Measurements from ENCODE around the gene CAMTA1.
"Not testable (repeated sequence)": the region's sequence is repeated elsewhere in the genome, so short reads cannot be mapped to it uniquely, and the experiment has no call there.

The CAMTA1 gene

DNA sequence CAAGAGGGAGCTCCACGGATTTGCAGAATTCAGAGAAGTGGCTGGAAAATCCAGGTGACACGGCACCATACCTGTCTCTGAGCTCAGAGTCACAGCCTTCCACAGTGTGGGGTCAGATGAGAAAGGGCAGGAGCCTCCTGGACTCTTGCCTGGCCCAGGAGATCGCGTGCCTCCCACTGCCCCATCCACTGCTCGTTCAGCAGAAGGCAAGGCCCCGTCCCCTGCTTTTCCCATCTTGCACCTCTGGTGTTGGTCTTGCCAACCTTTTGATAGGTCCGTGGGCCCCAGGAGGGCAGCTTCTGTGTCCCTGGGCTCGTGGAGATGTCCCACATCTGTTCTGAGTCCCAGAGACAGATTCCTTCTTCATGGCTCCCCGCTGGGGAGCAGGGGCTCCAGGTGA, 902.2 kb downstream of the CAMTA1 start:
- H3K4me3 Mint-ChIP-seq, result no peak overlapping the region
- no peaks in the 10 kb centered on the region for H3K36me3 Mint-ChIP-seq (ENCODE audit: low read depth)
- peaks cover 12% of the 10 kb centered on the region for H3K27me3 Mint-ChIP-seq
- no peak overlapping the region for H3K27ac Mint-ChIP-seq
- no peaks in the 10 kb centered on the region for H3K4me1 Mint-ChIP-seq (ENCODE audit: low read depth)
- intact Hi-C loops (cut with micrococcal nuclease), result no loop called here
- peaks cover 14% of the 10 kb centered on the region for H3K9me3 Mint-ChIP-seq

- no peaks in the 10 kb centered on the region for H3K4me1 Mint-ChIP-seq (ENCODE audit: low read depth)
These were observed 903.4 kb downstream of the CAMTA1 start for GRCh38 chr1:7688659-7689058.

DNA sequence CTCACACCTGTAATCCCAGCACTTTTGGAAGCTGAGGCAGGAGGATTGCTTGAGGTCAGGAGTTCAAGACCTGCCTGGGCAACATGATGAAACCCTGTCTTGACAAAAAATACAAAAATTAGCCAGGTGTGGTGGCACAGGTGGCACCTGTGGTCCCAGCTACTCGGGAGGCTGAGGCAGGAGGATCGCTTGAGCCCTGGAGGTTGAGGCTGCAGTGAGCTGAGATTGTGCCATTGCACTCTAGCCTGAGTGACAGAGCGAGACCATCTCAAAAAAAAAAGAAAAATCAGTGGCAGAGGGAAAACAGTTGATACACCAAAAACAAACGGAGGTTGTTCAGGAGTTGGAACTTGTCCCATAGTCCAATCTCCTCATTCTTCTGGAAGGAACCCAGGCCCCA, 904.1 kb downstream of the CAMTA1 start:
- H3K36me3 Mint-ChIP-seq (ENCODE audit: low read depth); H3K4me3 Mint-ChIP-seq; intact Hi-C loops (cut with micrococcal nuclease); H3K4me1 Mint-ChIP-seq (ENCODE audit: low read depth); H3K27ac Mint-ChIP-seq: not testable (repeated sequence)
- H3K27me3 Mint-ChIP-seq, result peaks cover 15% of the 10 kb centered on the region
- peaks cover 32% of the 10 kb centered on the region for H3K9me3 Mint-ChIP-seq

More at GRCh38 chr1:7688659-7689058, 903.4 kb downstream of the CAMTA1 start:
- intact Hi-C loops (cut with micrococcal nuclease), result no loop called here
- peaks cover 12% of the 10 kb centered on the region for H3K27me3 Mint-ChIP-seq
- no peaks in the 10 kb centered on the region for H3K36me3 Mint-ChIP-seq (ENCODE audit: low read depth)
- H3K4me3 Mint-ChIP-seq, result no peak overlapping the region
- no peak overlapping the region for H3K27ac Mint-ChIP-seq
- H3K9me3 Mint-ChIP-seq, result peaks cover 26% of the 10 kb centered on the region

DNA sequence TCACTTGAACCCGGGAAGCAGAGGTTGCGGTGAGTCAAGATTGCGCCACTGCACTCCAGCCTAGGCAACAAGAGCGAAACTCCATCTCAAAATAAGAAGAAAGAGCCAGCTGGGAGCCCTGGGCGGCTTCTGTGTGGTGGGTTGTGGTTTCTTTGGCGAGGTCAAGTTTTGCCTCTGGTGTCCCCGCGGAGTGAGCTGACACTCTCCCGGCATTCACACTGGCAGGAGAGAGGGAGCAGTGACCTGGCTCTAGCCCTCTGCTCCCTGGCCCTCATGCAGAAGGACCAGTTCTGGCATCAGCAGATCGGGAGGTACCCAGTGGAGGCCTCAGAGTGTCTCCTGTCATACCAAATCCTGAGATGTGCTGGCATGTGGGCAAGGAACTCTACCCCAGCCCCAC, 904.8 kb downstream of the CAMTA1 start:
- Mint-ChIP-seq H3K4me1 (ENCODE audit: low read depth) (no peaks in the 10 kb centered on the region), H3K27me3 (peaks cover 18% of the 10 kb centered on the region), H3K36me3 (ENCODE audit: low read depth) (no peaks in the 10 kb centered on the region), H3K9me3 (peaks cover 32% of the 10 kb centered on the region), H3K4me3 (no peak overlapping the region), H3K27ac (no peak overlapping the region)
- intact Hi-C loops (cut with micrococcal nuclease), result no loop called here

GRCh38 chr1:7690496-7691182, 905.4 kb downstream of the CAMTA1 start:
- H3K36me3 Mint-ChIP-seq (ENCODE audit: low read depth), result no peaks in the 10 kb centered on the region
- no peaks in the 10 kb centered on the region for H3K4me1 Mint-ChIP-seq (ENCODE audit: low read depth)
- H3K27ac Mint-ChIP-seq, result no peak overlapping the region
- H3K4me3 Mint-ChIP-seq, result no peak overlapping the region
- H3K27me3 Mint-ChIP-seq, result peaks cover 18% of the 10 kb centered on the region
- peaks cover 32% of the 10 kb centered on the region for H3K9me3 Mint-ChIP-seq
- intact Hi-C loops (cut with micrococcal nuclease), result no loop called here

- H3K36me3 Mint-ChIP-seq (ENCODE audit: low read depth), result no peaks in the 10 kb centered on the region
- H3K4me3 Mint-ChIP-seq, result no peak overlapping the region
- intact Hi-C loops (cut with micrococcal nuclease), result no loop called here
- H3K4me1 Mint-ChIP-seq (ENCODE audit: low read depth), result no peaks in the 10 kb centered on the region
- peaks cover 32% of the 10 kb centered on the region for H3K9me3 Mint-ChIP-seq
- H3K27me3 Mint-ChIP-seq, result peaks cover 18% of the 10 kb centered on the region
- H3K27ac Mint-ChIP-seq, result no peak overlapping the region
These were observed 906.3 kb downstream of the CAMTA1 start for GRCh38 chr1:7691576-7691975.

DNA sequence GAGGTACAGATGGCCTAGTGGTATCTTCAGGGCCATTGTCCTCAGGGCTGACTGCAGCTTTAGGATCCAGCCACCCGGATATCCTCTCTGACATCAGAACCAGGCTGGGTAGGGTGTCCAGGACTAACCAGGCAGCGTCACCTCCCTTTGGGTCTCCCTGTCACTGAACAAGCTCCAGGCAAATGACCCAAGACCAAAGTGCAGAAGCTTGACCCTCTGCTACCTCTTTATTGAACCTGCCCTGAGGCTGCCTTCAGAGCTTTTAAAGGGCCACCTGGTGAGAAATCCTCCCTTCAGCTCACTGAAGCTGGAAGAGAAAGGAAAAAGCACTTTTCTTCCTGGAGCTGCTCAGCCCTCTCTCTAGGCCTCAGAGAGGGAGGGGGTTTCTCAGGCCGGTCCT, 906.8 kb downstream of the CAMTA1 start:
- Mint-ChIP-seq H3K27me3 (peaks cover 16% of the 10 kb centered on the region), H3K4me1 (ENCODE audit: low read depth) (no peaks in the 10 kb centered on the region), H3K9me3 (peaks cover 32% of the 10 kb centered on the region), H3K36me3 (ENCODE audit: low read depth) (no peaks in the 10 kb centered on the region), H3K27ac (no peak overlapping the region), H3K4me3 (no peak overlapping the region)
- intact Hi-C loops (cut with micrococcal nuclease), result no loop called here

- Mint-ChIP-seq H3K9me3 (peaks cover 32% of the 10 kb centered on the region), H3K27me3 (peaks cover 14% of the 10 kb centered on the region)
- intact Hi-C loops (cut with micrococcal nuclease); H3K36me3 Mint-ChIP-seq (ENCODE audit: low read depth); H3K4me3 Mint-ChIP-seq; H3K4me1 Mint-ChIP-seq (ENCODE audit: low read depth); H3K27ac Mint-ChIP-seq: not testable (repeated sequence)
These were observed 907.8 kb downstream of the CAMTA1 start for GRCh38 chr1:7693037-7693436.

DNA sequence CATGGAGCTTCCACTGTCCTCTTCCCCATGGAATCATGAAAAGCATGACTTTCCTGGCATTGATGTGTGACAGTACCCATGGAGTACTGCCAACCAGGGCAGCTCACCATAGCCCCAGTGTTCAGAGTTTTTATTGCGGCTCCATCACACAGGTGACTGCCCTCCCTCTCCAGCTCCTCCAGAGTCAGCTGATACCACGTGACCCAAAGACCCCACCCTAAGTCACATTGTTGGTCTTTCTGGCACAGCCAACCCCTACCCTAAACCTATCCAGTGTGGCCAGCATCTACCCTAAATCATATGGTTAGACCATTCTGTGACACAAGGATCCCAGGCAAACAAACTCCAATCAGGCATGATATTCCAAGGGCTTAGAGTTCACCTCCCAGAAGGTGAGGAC, 908.4 kb downstream of the CAMTA1 start:
- no peaks in the 10 kb centered on the region for H3K4me1 Mint-ChIP-seq (ENCODE audit: low read depth)
- peaks cover 14% of the 10 kb centered on the region for H3K27me3 Mint-ChIP-seq
- H3K4me3 Mint-ChIP-seq, result no peak overlapping the region
- H3K27ac Mint-ChIP-seq, result no peak overlapping the region
- intact Hi-C loops (cut with micrococcal nuclease), result no loop called here
- H3K36me3 Mint-ChIP-seq (ENCODE audit: low read depth), result no peaks in the 10 kb centered on the region
- H3K9me3 Mint-ChIP-seq, result peaks cover 32% of the 10 kb centered on the region

GRCh38 chr1:7694600-7695496, 909.6 kb downstream of the CAMTA1 start:
- H3K27me3 Mint-ChIP-seq, result peaks cover 14% of the 10 kb centered on the region

GRCh38 chr1:7695497-7696117, 910.4 kb downstream of the CAMTA1 start:
- Mint-ChIP-seq H3K36me3 (ENCODE audit: low read depth) (no peaks in the 10 kb centered on the region), H3K9me3 (peaks cover 32% of the 10 kb centered on the region), H3K27ac (no peak overlapping the region), H3K27me3 (peaks cover 19% of the 10 kb centered on the region), H3K4me1 (ENCODE audit: low read depth) (no peaks in the 10 kb centered on the region), H3K4me3 (no peak overlapping the region)
- intact Hi-C loops (cut with micrococcal nuclease), result no loop called here

More at GRCh38 chr1:7694600-7695496, 909.6 kb downstream of the CAMTA1 start:
- intact Hi-C loops (cut with micrococcal nuclease), result no loop called here
- H3K9me3 Mint-ChIP-seq, result peaks cover 32% of the 10 kb centered on the region
- no peaks in the 10 kb centered on the region for H3K4me1 Mint-ChIP-seq (ENCODE audit: low read depth)
- no peak overlapping the region for H3K27ac Mint-ChIP-seq
- H3K4me3 Mint-ChIP-seq, result no peak overlapping the region
- no peaks in the 10 kb centered on the region for H3K36me3 Mint-ChIP-seq (ENCODE audit: low read depth)

GRCh38 chr1:7698641-7699040, 913.4 kb downstream of the CAMTA1 start:
- intact Hi-C loops (cut with micrococcal nuclease), result no loop called here
- no peaks in the 10 kb centered on the region for H3K36me3 Mint-ChIP-seq (ENCODE audit: low read depth)
- H3K9me3 Mint-ChIP-seq, result peaks cover 5% of the 10 kb centered on the region
- H3K27ac Mint-ChIP-seq, result no peak overlapping the region
- H3K27me3 Mint-ChIP-seq, result peaks cover 41% of the 10 kb centered on the region
- no peak overlapping the region for H3K4me3 Mint-ChIP-seq
- H3K4me1 Mint-ChIP-seq (ENCODE audit: low read depth), result no peaks in the 10 kb centered on the region

DNA sequence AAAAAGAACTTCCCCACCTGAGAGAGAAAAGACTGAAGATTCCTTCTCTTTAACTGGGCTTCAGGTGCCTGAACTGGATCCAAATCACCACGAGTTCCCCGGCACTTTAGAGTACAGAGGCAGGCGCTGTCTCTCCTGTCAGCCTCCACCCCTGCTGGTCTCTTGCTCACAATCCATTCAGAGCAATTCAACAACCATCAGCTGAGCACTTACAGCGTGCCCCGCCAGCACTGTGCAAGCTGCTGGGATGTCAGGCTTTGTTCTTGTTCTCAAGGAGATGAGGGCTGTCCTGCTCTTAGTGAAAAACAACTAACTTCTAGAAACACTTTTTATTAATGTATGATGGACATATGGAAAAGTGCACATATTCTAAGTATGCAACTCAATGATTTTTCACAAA, 917.1 kb downstream of the CAMTA1 start:
- Mint-ChIP-seq H3K4me3 (no peak overlapping the region), H3K36me3 (ENCODE audit: low read depth) (peaks cover 10% of the 10 kb centered on the region), H3K4me1 (ENCODE audit: low read depth) (peaks cover 7% of the 10 kb centered on the region), H3K27ac (no peak overlapping the region), H3K9me3 (no peaks in the 10 kb centered on the region), H3K27me3 (peaks cover 62% of the 10 kb centered on the region)
- intact Hi-C loops (cut with micrococcal nuclease), result no loop called here

Measured in dendritic cell treated with granulocyte-macrophage colony-stimulating factor and Interleukin-4, amounts not matched to agents 40 ng/mL and 50 ng/mL, for 4 days (primary cell).